ENCODE measurements around the gene SDK1. TPM values are rescaled to one million over a fixed set of nuclear protein-coding genes. Genes with fewer than 3 reads are reported as not detected.

The SDK1 gene
- total RNA-seq, 4 donors from 2014 or later, result 2.0 to 9.3 (median 3.8) TPM

- H3K36me3 ChIP-seq, result no peaks in the 10 kb centered on the region
- intact Hi-C loops (cut with DNase I), result no loop called here
- WGBS, 2 donors, result 88 to 93% methylated on average over 13 to 21 of the region's 23 CpGs
Observed at GRCh38 chr7:4178916-4179687, 878.0 kb downstream of the SDK1 start.

GRCh38 chr7:4179688-4180380 lies 878.8 kb downstream of the SDK1 start:
- Histone ChIP-seq H3K4me1 (peaks cover 0 to 38% (median 3%) of the 10 kb centered on the region in 3 donors), H3K27me3 (no peaks in the 10 kb centered on the region), H3K27ac (no peak overlapping the region), H3K4me3 (no peak overlapping the region), H3K36me3 (no peaks in the 10 kb centered on the region), H3K9me3 (no peaks in the 10 kb centered on the region)
- no peak for DNase-seq
- WGBS, 2 donors, result 84 to 87% methylated on average over 14 to 18 of the region's 24 CpGs
- intact Hi-C loops (cut with DNase I), result no loop called here
- TF ChIP-seq CTCF (IDR thresholded peaks at IDR 0.05), result no peak
- no peak for TF ChIP-seq POLR2A (IDR thresholded peaks at IDR 0.05)

More at GRCh38 chr7:4178916-4179687, 878.0 kb downstream of the SDK1 start:
- TF ChIP-seq CTCF (IDR thresholded peaks at IDR 0.05) (no peak), POLR2A (IDR thresholded peaks at IDR 0.05) (no peak)
- no peak for DNase-seq
- Histone ChIP-seq H3K9me3 (no peaks in the 10 kb centered on the region), H3K27ac (no peak overlapping the region), H3K27me3 (peaks cover 0 to 7% (median 0%) of the 10 kb centered on the region in 4 donors), H3K4me1 (peaks cover 0 to 38% (median 3%) of the 10 kb centered on the region in 3 donors), H3K4me3 (no peak overlapping the region)

GRCh38 chr7:4181446-4181845 lies 880.4 kb downstream of the SDK1 start:
- TF ChIP-seq POLR2A (IDR thresholded peaks at IDR 0.05) (no peak), CTCF (IDR thresholded peaks at IDR 0.05) (no peak)
- intact Hi-C loops (cut with DNase I), result no loop called here
- 79 to 81% methylated on average over 4 to 6 of the region's 7 CpGs for WGBS, 2 donors

GRCh38 chr7:4182605-4183300 lies 881.7 kb downstream of the SDK1 start:
- Histone ChIP-seq H3K36me3 (no peaks in the 10 kb centered on the region), H3K9me3 (no peaks in the 10 kb centered on the region), H3K4me1 (peaks cover 0 to 24% (median 0%) of the 10 kb centered on the region in 3 donors), H3K4me3 (no peak overlapping the region), H3K27me3 (no peaks in the 10 kb centered on the region), H3K27ac (no peak overlapping the region)
- no peak for DNase-seq
- intact Hi-C loops (cut with DNase I), result no loop called here
- 87 to 93% methylated on average over 8 to 10 of the region's 10 CpGs for WGBS, 2 donors
- TF ChIP-seq CTCF (IDR thresholded peaks at IDR 0.05), result no peak
- no peak for TF ChIP-seq POLR2A (IDR thresholded peaks at IDR 0.05)

More at GRCh38 chr7:4181446-4181845, 880.4 kb downstream of the SDK1 start:
- Histone ChIP-seq H3K27me3 (no peaks in the 10 kb centered on the region), H3K4me1 (peaks cover 0 to 35% (median 0%) of the 10 kb centered on the region in 3 donors), H3K9me3 (no peaks in the 10 kb centered on the region), H3K36me3 (no peaks in the 10 kb centered on the region), H3K27ac (no peak overlapping the region), H3K4me3 (no peak overlapping the region)
- no peak for DNase-seq
